ENCODE results near the gene CHCHD3. TPM values are rescaled to one million over a fixed set of nuclear protein-coding genes. Genes with fewer than 3 reads are reported as not detected.
A peak's percentile ranks its signal among the peaks of the same experiment; 100 is the strongest.

The CHCHD3 gene
- total RNA-seq, 1 donor from 2014 or later: 42.6 TPM

- no peak for DNase-seq (ENCODE audit: low spot score)
These were observed 305.8 kb downstream of the CHCHD3 start for GRCh38 chr7:132776048-132776620.

DNA sequence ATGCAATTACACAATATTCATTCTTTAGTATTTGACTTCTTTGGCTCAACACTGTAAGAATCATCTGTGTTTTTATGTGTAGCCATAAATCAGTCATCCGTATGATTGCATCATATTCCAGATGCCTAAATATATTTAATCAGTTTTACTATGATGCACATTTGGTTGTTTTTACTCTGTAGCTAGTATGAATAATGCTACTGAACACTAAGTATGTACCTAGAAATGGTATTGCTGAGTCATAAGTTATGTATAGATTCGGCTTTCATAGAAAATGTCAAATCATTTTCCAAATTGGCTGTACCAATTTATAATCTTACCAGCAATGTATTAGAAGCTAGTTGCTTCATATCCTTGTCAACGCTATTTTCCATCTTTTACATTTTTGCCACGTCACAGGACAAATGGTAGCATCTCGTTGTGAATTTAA lies 308.3 kb downstream of the CHCHD3 start:
- peak; percentile 79 for DNase-seq (ENCODE audit: low spot score)

- DNase-seq (ENCODE audit: low spot score): peak; percentile 84
These were observed 310.6 kb downstream of the CHCHD3 start for GRCh38 chr7:132771301-132771730.

DNA sequence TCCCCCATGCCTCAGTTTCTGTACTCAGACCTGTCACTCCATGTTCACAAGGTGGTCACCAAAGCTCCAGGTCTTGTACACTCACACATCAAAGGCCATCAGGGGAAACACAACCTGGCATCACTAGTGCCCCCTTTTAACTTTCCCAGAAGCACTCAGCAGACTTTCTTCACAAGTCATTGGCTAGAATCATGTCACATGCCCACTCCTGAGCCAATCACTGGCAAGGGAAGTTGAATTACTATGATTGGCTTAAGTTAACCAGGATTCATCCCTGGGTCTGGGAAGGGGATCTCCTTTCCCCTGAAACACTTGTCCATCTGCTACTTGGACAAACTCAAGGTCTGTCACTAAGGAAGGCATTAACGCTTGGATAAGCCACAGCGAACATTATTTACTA lies 311.8 kb downstream of the CHCHD3 start:
- DNase-seq (ENCODE audit: low spot score): no peak

GRCh38 chr7:132769280-132769679 lies 312.6 kb downstream of the CHCHD3 start:
- DNase-seq (ENCODE audit: low spot score): no peak

- DNase-seq (ENCODE audit: low spot score): no peak
These were observed 313.8 kb downstream of the CHCHD3 start for GRCh38 chr7:132768099-132768498.

- no peak for DNase-seq (ENCODE audit: low spot score)
These were observed 314.5 kb downstream of the CHCHD3 start for GRCh38 chr7:132767378-132767777.

- no peak for DNase-seq (ENCODE audit: low spot score)
These were observed 315.2 kb downstream of the CHCHD3 start for GRCh38 chr7:132766660-132767059.

DNA sequence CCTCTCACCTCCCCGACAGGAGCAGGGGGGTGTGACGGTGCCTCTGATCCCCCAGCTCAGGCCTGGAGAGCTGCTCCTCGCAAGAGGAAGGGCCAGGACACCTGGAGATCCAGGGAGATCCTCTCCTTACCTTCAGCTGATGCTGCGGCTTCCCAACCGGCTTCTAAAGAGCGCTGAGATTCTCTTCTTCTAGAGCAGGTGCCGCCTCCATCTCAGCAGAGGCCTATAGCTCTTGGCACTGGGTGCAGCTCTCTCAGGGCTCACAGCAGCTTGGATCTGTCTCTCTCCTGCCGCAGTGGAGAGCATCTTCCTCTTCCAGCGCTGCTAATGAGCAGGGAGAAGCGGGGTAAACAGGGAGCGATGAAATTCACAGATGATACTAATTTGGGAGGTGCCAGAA lies 316.0 kb downstream of the CHCHD3 start:
- no peak for DNase-seq (ENCODE audit: low spot score)

GRCh38 chr7:132764762-132765161 lies 317.1 kb downstream of the CHCHD3 start:
- no peak for DNase-seq (ENCODE audit: low spot score)

GRCh38 chr7:132760866-132761265 lies 321.0 kb downstream of the CHCHD3 start:
- no peak for DNase-seq (ENCODE audit: low spot score)

DNA sequence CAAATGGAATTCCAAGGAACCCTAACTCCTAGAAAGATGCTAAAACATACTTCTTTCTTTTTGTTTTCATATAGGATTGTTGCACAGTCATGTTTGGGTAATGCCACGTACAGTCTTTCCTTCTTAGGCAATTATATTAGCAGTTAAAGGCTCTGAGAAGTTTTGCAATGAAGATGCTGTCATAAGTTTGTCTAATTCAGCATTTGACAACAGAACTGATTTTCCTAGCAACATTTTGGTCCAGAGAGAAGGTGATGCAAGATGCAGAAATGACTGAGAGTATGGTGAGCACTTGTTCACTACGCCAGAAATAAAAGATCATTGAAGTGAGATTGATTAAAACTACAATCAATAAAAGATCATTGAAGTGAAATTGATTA lies 321.7 kb downstream of the CHCHD3 start:
- no peak for DNase-seq (ENCODE audit: low spot score)

DNA sequence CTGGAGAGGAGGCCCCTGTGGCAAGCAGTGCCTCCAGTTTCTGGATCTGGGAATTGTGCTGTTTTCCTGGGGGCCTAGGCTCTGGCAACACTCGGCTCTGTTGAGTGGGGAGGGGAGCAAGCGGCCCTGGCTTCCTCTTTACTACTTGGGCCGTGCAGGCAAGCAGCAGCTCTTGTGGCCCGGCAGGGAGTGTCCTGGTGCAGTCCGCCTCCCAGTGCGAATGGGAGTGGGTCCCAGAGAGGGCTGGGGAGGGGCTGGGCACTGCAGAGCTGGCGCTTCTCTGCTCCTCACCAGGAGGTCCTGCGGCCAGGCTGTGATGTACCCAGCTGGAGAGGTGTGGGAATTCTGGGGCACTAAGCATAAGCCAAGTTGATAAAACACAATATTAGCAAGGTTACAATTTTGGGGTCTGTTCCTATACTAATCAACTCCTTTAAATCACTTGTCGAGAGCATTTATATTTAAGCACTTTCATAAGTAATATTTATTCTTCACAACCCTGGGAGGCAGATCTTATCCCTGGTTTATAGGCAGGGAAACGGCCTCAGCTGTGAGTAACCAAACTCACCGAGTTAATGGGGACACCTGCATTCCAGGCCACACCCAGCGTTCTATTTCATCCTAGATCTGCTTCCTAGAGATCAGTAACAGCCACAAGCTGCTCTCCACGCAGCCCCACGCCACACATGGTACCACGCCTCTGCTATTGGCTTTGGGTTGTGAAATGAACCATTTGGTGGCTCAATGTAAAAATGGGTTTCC lies 322.2 kb downstream of the CHCHD3 start:
- DNase-seq (ENCODE audit: low spot score): no peak

- no peak for DNase-seq (ENCODE audit: low spot score)
These were observed 322.9 kb downstream of the CHCHD3 start for GRCh38 chr7:132758986-132759385.

DNA sequence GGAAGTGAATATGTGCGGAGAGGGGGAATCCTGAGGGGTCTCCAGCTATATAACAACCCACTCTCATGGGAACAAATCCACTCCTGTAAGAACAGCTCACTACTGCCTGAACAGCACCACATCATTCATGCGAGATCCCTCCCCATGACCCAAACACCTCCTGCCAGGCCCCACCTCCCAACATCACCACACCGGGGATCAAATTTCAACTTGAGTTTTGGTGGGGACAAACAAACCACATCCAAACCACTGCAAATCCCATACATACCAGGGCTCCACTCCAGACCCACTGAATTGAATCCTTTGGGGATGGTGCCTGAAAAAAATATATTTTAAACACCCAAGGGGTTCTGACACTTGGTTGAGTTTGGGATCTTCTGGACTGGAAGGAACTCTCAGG lies 324.1 kb downstream of the CHCHD3 start:
- no peak for DNase-seq (ENCODE audit: low spot score)

DNA sequence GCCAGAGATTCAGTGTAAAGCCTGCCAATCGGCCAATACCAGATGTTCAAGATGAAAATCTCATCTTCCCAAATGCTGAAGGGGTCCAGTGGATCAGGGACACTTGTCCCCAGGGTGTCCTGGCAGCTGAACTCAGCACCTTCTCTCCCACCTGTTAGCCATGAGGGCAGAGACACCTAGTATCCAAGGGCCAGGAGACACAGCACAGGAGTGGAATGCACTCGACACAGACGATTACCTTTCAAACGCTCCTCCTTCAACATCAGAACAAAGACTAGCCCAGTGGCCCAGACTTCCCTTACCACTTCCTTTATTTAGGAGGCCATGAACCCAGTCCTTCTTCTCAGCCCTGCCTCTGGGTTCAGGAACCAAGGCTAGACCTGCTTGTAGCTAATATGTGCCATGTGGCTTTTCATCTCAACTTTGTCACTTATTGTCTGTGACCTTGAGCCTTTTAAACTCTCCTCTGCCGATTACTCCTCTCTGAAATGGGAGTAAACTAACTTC lies 325.4 kb downstream of the CHCHD3 start:
- no peak for DNase-seq (ENCODE audit: low spot score)

GRCh38 chr7:132755538-132756483 lies 326.1 kb downstream of the CHCHD3 start:
- DNase-seq (ENCODE audit: low spot score): no peak

GRCh38 chr7:132752431-132752830 lies 329.5 kb downstream of the CHCHD3 start:
- DNase-seq (ENCODE audit: low spot score): no peak

DNA sequence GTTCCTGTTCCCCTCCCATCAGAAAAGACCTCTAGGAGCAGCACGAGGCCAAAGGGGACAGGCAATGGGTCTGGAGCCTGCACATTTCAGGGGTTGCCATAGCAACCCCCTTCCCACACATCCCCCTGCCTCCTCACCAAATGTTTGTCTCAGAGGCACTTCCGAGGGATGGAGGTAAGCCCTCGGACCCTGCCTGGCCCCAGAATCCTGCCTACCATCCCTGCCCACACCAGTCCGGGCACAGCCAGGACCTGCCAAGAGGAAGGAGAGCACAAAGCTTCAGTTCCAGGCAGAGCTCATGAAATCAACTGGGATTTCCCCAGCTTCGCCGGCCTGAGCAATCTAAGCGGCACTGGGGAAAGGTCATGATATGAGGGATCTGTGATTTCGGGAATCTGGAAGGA lies 330.6 kb downstream of the CHCHD3 start:
- DNase-seq (ENCODE audit: low spot score): peak; percentile 83

GRCh38 chr7:132750530-132751217 lies 331.2 kb downstream of the CHCHD3 start:
- peak; percentile 55 for DNase-seq (ENCODE audit: low spot score)

DNA sequence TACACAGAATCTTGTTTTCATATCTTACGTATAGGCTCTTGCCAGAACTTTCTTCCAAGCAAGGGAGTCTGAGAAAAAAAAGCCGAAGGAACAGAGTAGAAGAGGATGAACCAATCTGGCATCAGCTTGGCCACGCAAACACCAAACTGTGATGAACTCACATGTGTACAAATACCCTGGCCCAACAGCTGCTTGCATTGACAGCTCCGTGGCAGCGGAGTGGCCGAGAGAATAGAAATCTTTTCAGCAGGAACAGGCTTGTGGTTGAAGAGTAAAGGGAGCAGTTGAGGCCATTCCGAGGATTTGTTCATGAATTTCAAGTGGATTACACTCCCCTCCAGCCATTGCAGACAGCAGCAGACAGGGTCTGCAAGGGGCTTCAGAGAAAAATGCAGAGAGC lies 331.8 kb downstream of the CHCHD3 start:
- DNase-seq (ENCODE audit: low spot score): peak; percentile 19

Data from umbilical cord (tissue), 2 donors.